DND-41 (cell line): Measurements from ENCODE around the gene CUEDC2.
"Not testable (repeated sequence)": the region's sequence is repeated elsewhere in the genome, so short reads cannot be mapped to it uniquely, and the experiment has no call there.

Source experiments
- ATAC-seq: fragments of 200-7000 bp; cut with Tn5 transposase; 3 replicates; pipeline ENCODE4 v1.9.1; 2021; ENCODE audit warnings: low read depth; ENCODE audit not compliant: insufficient read depth
- DNase-seq: peaks from one replicate; pipeline ENCODE4 v3.0.0-alpha.2; 2020
- H2AFZ ChIP-seq: 2 replicates; pipeline ENCODE4 v1.6.0; 2012; ENCODE audit warnings: low read depth, low read length
- H3K27ac ChIP-seq: 2 replicates; pipeline ENCODE4 v1.5.1; 2012; ENCODE audit warnings: low read length, inconsistent platforms
- H3K27me3 ChIP-seq: fragments of 200-600 bp; sonication (generic); 2 replicates; pipeline ENCODE4 v1.6.0; 2012; ENCODE audit warnings: low read length, mild to moderate bottlenecking, inconsistent platforms; ENCODE audit not compliant: insufficient read depth, poor library complexity
- H3K36me3 ChIP-seq: 2 replicates; pipeline ENCODE4 v1.5.1; 2012; ENCODE audit warnings: low read length, inconsistent platforms; ENCODE audit not compliant: insufficient read depth
- H3K4me1 ChIP-seq: 2 replicates; pipeline ENCODE4 v1.5.1; 2012; ENCODE audit warnings: mild to moderate bottlenecking, low read length; ENCODE audit not compliant: insufficient read depth
- H3K4me2 ChIP-seq: 2 replicates; pipeline ENCODE4 v1.6.0; 2012; ENCODE audit warnings: mild to moderate bottlenecking, moderate library complexity, low read length, inconsistent platforms; ENCODE audit not compliant: insufficient read depth
- H3K4me3 ChIP-seq, 2 experiments: fragments of 200-600 bp in 1 of 2; shearing (Covaris generic) in 1 of 2; 2 replicates each; pipeline ENCODE4 v1.5.1; 2012 to 2016; ENCODE audit warnings: inconsistent platforms in 2 of 2, low read length in 2 of 2, mild to moderate bottlenecking in 2 of 2, low read depth in 1 of 2, moderate library complexity in 1 of 2
- H3K79me2 ChIP-seq: 2 replicates; pipeline ENCODE4 v1.6.0; 2012; ENCODE audit warnings: low read length, inconsistent platforms; ENCODE audit not compliant: insufficient read depth
- H3K9ac ChIP-seq: 2 replicates; pipeline ENCODE4 v1.6.0; 2012; ENCODE audit warnings: low read depth, mild to moderate bottlenecking, inconsistent platforms, low read length, moderate library complexity
- H3K9me3 ChIP-seq: 2 replicates; pipeline ENCODE4 v1.5.1; 2012; ENCODE audit warnings: low read length, moderate library complexity, mild to moderate bottlenecking, inconsistent platforms; ENCODE audit not compliant: insufficient read depth, severe bottlenecking
- H4K20me1 ChIP-seq: 2 replicates; pipeline ENCODE4 v1.6.0; 2012; ENCODE audit warnings: low read length; ENCODE audit not compliant: insufficient read depth
- CTCF ChIP-seq: IDR thresholded peaks from 2 replicates; pipeline ENCODE4 v1.5.1; 2012; ENCODE audit warnings: borderline replicate concordance, low read length, moderate library complexity, mild to moderate bottlenecking; ENCODE audit not compliant: poor library complexity, severe bottlenecking; ENCODE audit errors: extremely low read depth
- EZH2 ChIP-seq: IDR thresholded peaks from 3 replicates; pipeline ENCODE4 v1.6.1; 2012; ENCODE audit warnings: borderline replicate concordance, low read depth, mild to moderate bottlenecking, moderate library complexity, low read length, inconsistent platforms; ENCODE audit not compliant: severe bottlenecking

Gene CUEDC2

DNA sequence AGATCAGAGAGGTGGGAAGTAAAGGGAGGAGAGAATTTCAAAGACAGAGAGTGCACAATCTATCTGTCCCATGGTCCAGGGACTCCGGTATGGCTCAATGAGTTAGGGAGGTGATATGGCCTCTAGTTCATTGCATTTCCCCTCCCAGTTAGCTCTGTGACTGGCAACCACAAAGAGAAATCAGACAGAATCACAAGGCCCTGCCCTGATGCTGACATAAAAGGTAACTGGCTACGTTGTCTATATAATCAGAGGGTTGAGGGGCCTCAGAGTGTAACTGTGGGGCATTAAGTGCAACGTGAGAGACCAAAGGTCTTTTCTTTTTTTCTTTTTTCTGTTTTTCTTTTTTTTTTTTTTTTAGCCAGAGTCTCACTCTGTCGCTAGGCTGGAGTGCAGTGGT, 26.3 kb upstream of the CUEDC2 start:
- H3K27ac ChIP-seq, result no peak overlapping the region
- H3K4me3 ChIP-seq, result no peak overlapping the region
- no peaks in the 10 kb centered on the region for H3K9me3 ChIP-seq
- TF ChIP-seq EZH2 (no peak), CTCF (no peak)
- H3K79me2 ChIP-seq, result peaks cover 5% of the 10 kb centered on the region; the same call in 1 of the 2 replicates
- no peak for DNase-seq
- H2AFZ ChIP-seq, result no peak overlapping the region
- H4K20me1 ChIP-seq, result no peaks in the 10 kb centered on the region
- no peak for ATAC-seq
- no peaks in the 10 kb centered on the region for H3K27me3 ChIP-seq
- no peaks in the 10 kb centered on the region; the same call in 1 of the 2 replicates for H3K36me3 ChIP-seq
- H3K4me2 ChIP-seq, result no peak overlapping the region
- H3K9ac ChIP-seq, result no peak overlapping the region
- peaks cover 27% of the 10 kb centered on the region for H3K4me1 ChIP-seq

GRCh38 chr10:102457591-102458150, 25.3 kb upstream of the CUEDC2 start:
- Histone ChIP-seq H2AFZ (no peak overlapping the region), H3K9me3 (no peaks in the 10 kb centered on the region), H4K20me1 (no peaks in the 10 kb centered on the region), H3K4me3 (no peak overlapping the region), H3K27me3 (no peaks in the 10 kb centered on the region), H3K4me1 (peaks cover 27% of the 10 kb centered on the region), H3K4me2 (no peak overlapping the region), H3K79me2 (peaks cover 6% of the 10 kb centered on the region; the same call in 1 of the 2 replicates), H3K36me3 (peaks cover 4% of the 10 kb centered on the region), H3K9ac (no peak overlapping the region), H3K27ac (no peak overlapping the region)
- TF ChIP-seq EZH2, result no peak
- no peak for TF ChIP-seq CTCF
- no peak for ATAC-seq
- DNase-seq, result no peak

GRCh38 chr10:102455893-102456471, 23.6 kb upstream of the CUEDC2 start:
- no peak for DNase-seq
- no peak overlapping the region for H3K4me2 ChIP-seq
- TF ChIP-seq CTCF (no peak), EZH2 (no peak)
- H3K9me3 ChIP-seq, result no peaks in the 10 kb centered on the region
- H3K27me3 ChIP-seq, result no peaks in the 10 kb centered on the region
- H3K4me1 ChIP-seq, result peaks cover 25% of the 10 kb centered on the region
- H2AFZ ChIP-seq, result no peak overlapping the region
- H3K27ac ChIP-seq, result no peak overlapping the region
- no peak overlapping the region for H3K4me3 ChIP-seq
- no peak for ATAC-seq
- H3K36me3 ChIP-seq, result peaks cover 12% of the 10 kb centered on the region
- H4K20me1 ChIP-seq, result 0 out of 2 replicates have a peak, but pooled peaks cover 4% of the 10 kb centered on the region
- H3K79me2 ChIP-seq, result peaks cover 12% of the 10 kb centered on the region
- no peak overlapping the region for H3K9ac ChIP-seq

- H2AFZ ChIP-seq, H4K20me1 ChIP-seq, DNase-seq, ATAC-seq, H3K4me2 ChIP-seq, H3K27ac ChIP-seq, H3K4me3 ChIP-seq, H3K9ac ChIP-seq, H3K9me3 ChIP-seq, H3K27me3 ChIP-seq: not testable (repeated sequence)
- peaks cover 19% of the 10 kb centered on the region for H3K79me2 ChIP-seq
- H3K4me1 ChIP-seq, result peaks cover 19% of the 10 kb centered on the region
- peaks cover 12% of the 10 kb centered on the region for H3K36me3 ChIP-seq
Measured at GRCh38 chr10:102454662-102455487, 22.5 kb upstream of the CUEDC2 start.
